ENCODE measurements around the gene CLEC19A. TPM values are rescaled to one million over a fixed set of nuclear protein-coding genes. Genes with fewer than 3 reads are reported as not detected.

Gene CLEC19A
- total and polyA plus RNA-seq, 4 donors = not detected

GRCh38 chr16:19278403-19278802 lies 7.1 kb upstream of the CLEC19A start:
- intact Hi-C loops (cut with DNase I) = no loop called here
- H3K4me1 ChIP-seq (ENCODE audit: control insufficient read depth in 1 of 2, insufficient read depth in 2 of 2, low read length in 2 of 2) = no peaks in the 10 kb centered on the region
- ATAC-seq (ENCODE audit: low FRiP score) = no peak
- H3K4me3 ChIP-seq (ENCODE audit: low read length in 2 of 2) = no peak overlapping the region
- 77 to 83% methylated on average over 2 of the region's 2 CpGs for WGBS, 2 donors
- H3K27me3 ChIP-seq (ENCODE audit: control insufficient read depth in 1 of 2, insufficient read depth in 2 of 2, low read length in 1 of 2) = no peaks in the 10 kb centered on the region
- DNase-seq = no peak
- peaks cover 1% of the 10 kb centered on the region for H3K9me3 ChIP-seq (ENCODE audit: control insufficient read depth, low read length)
- no peaks in the 10 kb centered on the region for H3K36me3 ChIP-seq (ENCODE audit: control insufficient read depth in 1 of 2, insufficient read depth in 2 of 2, low read length in 1 of 2)
- no peak overlapping the region for H3K27ac ChIP-seq (ENCODE audit: low read depth in 1 of 2, low read length in 2 of 2)

GRCh38 chr16:19281246-19281645 lies 4.3 kb upstream of the CLEC19A start:
- H3K9me3 ChIP-seq (ENCODE audit: control insufficient read depth, low read length) = peaks cover 1% of the 10 kb centered on the region
- DNase-seq = no peak
- H3K27me3 ChIP-seq (ENCODE audit: control insufficient read depth in 1 of 2, insufficient read depth in 2 of 2, low read length in 1 of 2) = no peaks in the 10 kb centered on the region
- WGBS, 2 donors = 69 to 81% methylated on average over 2 of the region's 2 CpGs
- no peaks in the 10 kb centered on the region for H3K4me1 ChIP-seq (ENCODE audit: control insufficient read depth in 1 of 2, insufficient read depth in 2 of 2, low read length in 2 of 2)
- no peak for ATAC-seq (ENCODE audit: low FRiP score)
- no peak overlapping the region for H3K27ac ChIP-seq (ENCODE audit: low read depth in 1 of 2, low read length in 2 of 2)
- no peaks in the 10 kb centered on the region for H3K36me3 ChIP-seq (ENCODE audit: control insufficient read depth in 1 of 2, insufficient read depth in 2 of 2, low read length in 1 of 2)
- no peak overlapping the region for H3K4me3 ChIP-seq (ENCODE audit: low read length in 2 of 2)
- intact Hi-C loops (cut with DNase I) = no loop called here

GRCh38 chr16:19282101-19282500 lies 3.4 kb upstream of the CLEC19A start:
- Histone ChIP-seq H3K27ac (ENCODE audit: low read depth in 1 of 2, low read length in 2 of 2) (no peak overlapping the region), H3K9me3 (ENCODE audit: control insufficient read depth, low read length) (peaks cover 1% of the 10 kb centered on the region), H3K4me3 (ENCODE audit: low read length in 2 of 2) (no peak overlapping the region), H3K36me3 (ENCODE audit: control insufficient read depth in 1 of 2, insufficient read depth in 2 of 2, low read length in 1 of 2) (no peaks in the 10 kb centered on the region), H3K4me1 (ENCODE audit: control insufficient read depth in 1 of 2, insufficient read depth in 2 of 2, low read length in 2 of 2) (no peaks in the 10 kb centered on the region), H3K27me3 (ENCODE audit: control insufficient read depth in 1 of 2, insufficient read depth in 2 of 2, low read length in 1 of 2) (no peaks in the 10 kb centered on the region)
- no peak for DNase-seq
- WGBS, 2 donors = 40 to 43% methylated on average over 3 of the region's 3 CpGs
- ATAC-seq (ENCODE audit: low FRiP score) = no peak
- intact Hi-C loops (cut with DNase I) = no loop called here

- no peaks in the 10 kb centered on the region for H3K9me3 ChIP-seq (ENCODE audit: control insufficient read depth, low read length)
- H3K27ac ChIP-seq (ENCODE audit: low read depth in 1 of 2, low read length in 2 of 2) = no peak overlapping the region
- intact Hi-C loops (cut with DNase I) = no loop called here
- 87 to 89% methylated on average over 2 of the region's 2 CpGs for WGBS, 2 donors
- no peaks in the 10 kb centered on the region for H3K27me3 ChIP-seq (ENCODE audit: control insufficient read depth in 1 of 2, insufficient read depth in 2 of 2, low read length in 1 of 2)
- H3K4me3 ChIP-seq (ENCODE audit: low read length in 2 of 2) = no peak overlapping the region
- DNase-seq (no peak), ATAC-seq (ENCODE audit: low FRiP score) (no peak)
- H3K36me3 ChIP-seq (ENCODE audit: control insufficient read depth in 1 of 2, insufficient read depth in 2 of 2, low read length in 1 of 2) = no peaks in the 10 kb centered on the region
- no peaks in the 10 kb centered on the region for H3K4me1 ChIP-seq (ENCODE audit: control insufficient read depth in 1 of 2, insufficient read depth in 2 of 2, low read length in 2 of 2)
These were observed 1.9 kb upstream of the CLEC19A start for GRCh38 chr16:19283637-19284036.

GRCh38 chr16:19284207-19284606 lies 1.3 kb upstream of the CLEC19A start:
- H3K27ac ChIP-seq (ENCODE audit: low read depth in 1 of 2, low read length in 2 of 2) = no peak overlapping the region
- no peaks in the 10 kb centered on the region for H3K36me3 ChIP-seq (ENCODE audit: control insufficient read depth in 1 of 2, insufficient read depth in 2 of 2, low read length in 1 of 2)
- H3K4me3 ChIP-seq (ENCODE audit: low read length in 2 of 2) = no peak overlapping the region
- 3% methylated on average over 1 of the region's 1 CpG for WGBS, 2 donors
- H3K27me3 ChIP-seq (ENCODE audit: control insufficient read depth in 1 of 2, insufficient read depth in 2 of 2, low read length in 1 of 2) = no peaks in the 10 kb centered on the region
- H3K4me1 ChIP-seq (ENCODE audit: control insufficient read depth in 1 of 2, insufficient read depth in 2 of 2, low read length in 2 of 2) = no peaks in the 10 kb centered on the region
- intact Hi-C loops (cut with DNase I) = no loop called here
- ATAC-seq (ENCODE audit: low FRiP score) (no peak), DNase-seq (peak in 1 of 2 donors; percentile 65)
- H3K9me3 ChIP-seq (ENCODE audit: control insufficient read depth, low read length) = no peaks in the 10 kb centered on the region

GRCh38 chr16:19286827-19287226 lies 1.3 kb downstream of the CLEC19A start:
- ATAC-seq (ENCODE audit: low FRiP score) (no peak), DNase-seq (no peak)
- intact Hi-C loops (cut with DNase I) = no loop called here
- Histone ChIP-seq H3K27ac (ENCODE audit: low read depth in 1 of 2, low read length in 2 of 2) (no peak overlapping the region), H3K4me3 (ENCODE audit: low read length in 2 of 2) (no peak overlapping the region), H3K27me3 (ENCODE audit: control insufficient read depth in 1 of 2, insufficient read depth in 2 of 2, low read length in 1 of 2) (no peaks in the 10 kb centered on the region), H3K9me3 (ENCODE audit: control insufficient read depth, low read length) (no peaks in the 10 kb centered on the region), H3K4me1 (ENCODE audit: control insufficient read depth in 1 of 2, insufficient read depth in 2 of 2, low read length in 2 of 2) (no peaks in the 10 kb centered on the region), H3K36me3 (ENCODE audit: control insufficient read depth in 1 of 2, insufficient read depth in 2 of 2, low read length in 1 of 2) (no peaks in the 10 kb centered on the region)
- WGBS, 2 donors = 85 to 90% methylated on average over 2 of the region's 2 CpGs

- Histone ChIP-seq H3K9me3 (ENCODE audit: control insufficient read depth, low read length) (no peaks in the 10 kb centered on the region), H3K4me1 (ENCODE audit: control insufficient read depth in 1 of 2, insufficient read depth in 2 of 2, low read length in 2 of 2) (no peaks in the 10 kb centered on the region), H3K36me3 (ENCODE audit: control insufficient read depth in 1 of 2, insufficient read depth in 2 of 2, low read length in 1 of 2) (no peaks in the 10 kb centered on the region), H3K4me3 (ENCODE audit: low read length in 2 of 2) (no peak overlapping the region), H3K27me3 (ENCODE audit: control insufficient read depth in 1 of 2, insufficient read depth in 2 of 2, low read length in 1 of 2) (no peaks in the 10 kb centered on the region), H3K27ac (ENCODE audit: low read depth in 1 of 2, low read length in 2 of 2) (no peak overlapping the region)
- intact Hi-C loops (cut with DNase I) = no loop called here
- ATAC-seq (ENCODE audit: low FRiP score) (no peak), DNase-seq (no peak)
- 72 to 82% methylated on average over 4 of the region's 4 CpGs for WGBS, 2 donors
These were observed 1.7 kb downstream of the CLEC19A start for GRCh38 chr16:19287241-19287640.

- Histone ChIP-seq H3K36me3 (ENCODE audit: control insufficient read depth in 1 of 2, insufficient read depth in 2 of 2, low read length in 1 of 2) (no peaks in the 10 kb centered on the region), H3K4me3 (ENCODE audit: low read length in 2 of 2) (no peak overlapping the region), H3K27me3 (ENCODE audit: control insufficient read depth in 1 of 2, insufficient read depth in 2 of 2, low read length in 1 of 2) (no peaks in the 10 kb centered on the region), H3K27ac (ENCODE audit: low read depth in 1 of 2, low read length in 2 of 2) (no peak overlapping the region), H3K9me3 (ENCODE audit: control insufficient read depth, low read length) (no peaks in the 10 kb centered on the region), H3K4me1 (ENCODE audit: control insufficient read depth in 1 of 2, insufficient read depth in 2 of 2, low read length in 2 of 2) (no peaks in the 10 kb centered on the region)
- intact Hi-C loops (cut with DNase I) = no loop called here
- 75 to 84% methylated on average over 7 of the region's 7 CpGs for WGBS, 2 donors
- no peak for ATAC-seq (ENCODE audit: low FRiP score)
- no peak for DNase-seq
These were observed 3.6 kb downstream of the CLEC19A start for GRCh38 chr16:19288872-19289799.

- no peaks in the 10 kb centered on the region for H3K27me3 ChIP-seq (ENCODE audit: control insufficient read depth in 1 of 2, insufficient read depth in 2 of 2, low read length in 1 of 2)
- ATAC-seq (ENCODE audit: low FRiP score) = no peak
- no peaks in the 10 kb centered on the region for H3K36me3 ChIP-seq (ENCODE audit: control insufficient read depth in 1 of 2, insufficient read depth in 2 of 2, low read length in 1 of 2)
- intact Hi-C loops (cut with DNase I) = no loop called here
- DNase-seq = no peak
- no peak overlapping the region for H3K27ac ChIP-seq (ENCODE audit: low read depth in 1 of 2, low read length in 2 of 2)
- H3K4me3 ChIP-seq (ENCODE audit: low read length in 2 of 2) = no peak overlapping the region
- 44 to 46% methylated on average over 7 of the region's 7 CpGs for WGBS, 2 donors
- no peaks in the 10 kb centered on the region for H3K4me1 ChIP-seq (ENCODE audit: control insufficient read depth in 1 of 2, insufficient read depth in 2 of 2, low read length in 2 of 2)
- H3K9me3 ChIP-seq (ENCODE audit: control insufficient read depth, low read length) = no peaks in the 10 kb centered on the region
These were observed 4.4 kb downstream of the CLEC19A start for GRCh38 chr16:19289811-19290485.
